ENCODE measurements around the gene SYT2.

Gene SYT2

GRCh38 chr1:202597090-202597761, 113.0 kb downstream of the SYT2 start:
- no peaks in the 10 kb centered on the region for H4K20me1 ChIP-seq (ENCODE audit: control insufficient read depth, insufficient read depth, low read depth, low read length)
- no peaks in the 10 kb centered on the region for H3K9me2 ChIP-seq (replicated peaks; ENCODE audit: control insufficient read depth, low read length)
- H3K4me2 ChIP-seq (ENCODE audit: low read length): no peak overlapping the region
- no peak overlapping the region for H3K27ac ChIP-seq (ENCODE audit: low read depth, low read length)
- no peak for TF ChIP-seq EZH2phosphoT487 (IDR thresholded peaks at IDR 0.05; ENCODE audit: borderline replicate concordance, low read length)
- no peak for TF ChIP-seq CTCF (IDR thresholded peaks at IDR 0.05; ENCODE audit: low read depth, low read length, poor library complexity, severe bottlenecking)
- H3K27me3 ChIP-seq (ENCODE audit: control insufficient read depth, low read length): peaks cover 26% of the 10 kb centered on the region
- H3F3A ChIP-seq (ENCODE audit: control insufficient read depth, insufficient read depth): no peaks in the 10 kb centered on the region
- peaks cover 8% of the 10 kb centered on the region for H3K4me1 ChIP-seq (ENCODE audit: control insufficient read depth, low read length)
- H3K79me2 ChIP-seq (ENCODE audit: control insufficient read depth, low read length): no peaks in the 10 kb centered on the region
- H3K36me3 ChIP-seq (ENCODE audit: control insufficient read depth, low read length): no peaks in the 10 kb centered on the region
- H3K4me3 ChIP-seq (ENCODE audit: low read length): no peak overlapping the region
- no peaks in the 10 kb centered on the region for H3K9me3 ChIP-seq (ENCODE audit: control insufficient read depth, insufficient read depth, low read length)

DNA sequence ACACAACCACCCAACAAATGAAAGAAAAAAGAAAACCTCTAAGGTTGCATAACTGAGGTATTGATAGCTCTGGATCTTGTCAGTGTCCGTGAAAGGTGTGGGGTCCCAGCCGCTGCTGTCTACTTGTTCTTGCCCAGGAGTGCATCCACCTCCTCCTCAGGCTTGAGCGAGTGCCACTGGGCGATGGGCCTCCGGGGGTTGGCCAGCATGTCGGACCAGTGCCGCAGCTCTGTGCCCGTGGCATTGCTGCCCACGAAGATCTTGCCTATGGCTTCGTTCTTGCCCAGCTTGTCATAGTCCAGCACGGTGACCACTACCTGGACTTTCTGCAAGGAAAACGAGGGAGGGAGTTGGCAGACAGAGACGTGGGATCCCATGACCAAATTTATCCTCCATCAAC, 113.6 kb downstream of the SYT2 start:
- TF ChIP-seq EZH2phosphoT487 (IDR thresholded peaks at IDR 0.05; ENCODE audit: borderline replicate concordance, low read length) (no peak), CTCF (IDR thresholded peaks at IDR 0.05; ENCODE audit: low read depth, low read length, poor library complexity, severe bottlenecking) (no peak)
- no peaks in the 10 kb centered on the region for H4K20me1 ChIP-seq (ENCODE audit: control insufficient read depth, insufficient read depth, low read depth, low read length)
- H3K79me2 ChIP-seq (ENCODE audit: control insufficient read depth, low read length): no peaks in the 10 kb centered on the region
- H3K9me3 ChIP-seq (ENCODE audit: control insufficient read depth, insufficient read depth, low read length): no peaks in the 10 kb centered on the region
- H3K9me2 ChIP-seq (replicated peaks; ENCODE audit: control insufficient read depth, low read length): no peaks in the 10 kb centered on the region
- no peak overlapping the region for H3K4me2 ChIP-seq (ENCODE audit: low read length)
- no peak overlapping the region for H3K4me3 ChIP-seq (ENCODE audit: low read length)
- no peaks in the 10 kb centered on the region for H3F3A ChIP-seq (ENCODE audit: control insufficient read depth, insufficient read depth)
- H3K27ac ChIP-seq (ENCODE audit: low read depth, low read length): no peak overlapping the region
- H3K4me1 ChIP-seq (ENCODE audit: control insufficient read depth, low read length): peaks cover 8% of the 10 kb centered on the region
- no peaks in the 10 kb centered on the region for H3K36me3 ChIP-seq (ENCODE audit: control insufficient read depth, low read length)
- peaks cover 26% of the 10 kb centered on the region for H3K27me3 ChIP-seq (ENCODE audit: control insufficient read depth, low read length)

DNA sequence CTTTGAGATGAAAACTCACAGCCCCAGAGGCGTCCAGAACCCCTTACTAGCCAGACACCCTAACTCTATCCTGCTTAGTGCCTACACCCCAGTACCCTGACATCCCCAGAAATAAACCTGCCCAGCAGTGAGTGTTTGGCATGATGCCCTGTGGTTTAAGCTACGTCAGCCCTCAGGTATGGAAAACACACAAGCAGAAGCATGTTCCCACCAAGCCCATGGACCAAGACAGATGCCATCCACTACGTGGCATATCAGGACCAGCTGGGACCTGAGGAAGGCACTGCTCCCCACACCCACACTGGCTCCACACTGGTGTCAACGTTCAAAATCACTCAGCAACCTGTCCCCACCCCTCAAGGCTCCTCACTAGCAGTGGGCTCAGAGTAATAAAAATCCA, 116.4 kb downstream of the SYT2 start:
- Histone ChIP-seq H3K36me3 (ENCODE audit: control insufficient read depth, low read length) (no peaks in the 10 kb centered on the region), H3K27ac (ENCODE audit: low read depth, low read length) (no peak overlapping the region), H3K9me2 (replicated peaks; ENCODE audit: control insufficient read depth, low read length) (no peaks in the 10 kb centered on the region), H3K4me1 (ENCODE audit: control insufficient read depth, low read length) (peaks cover 17% of the 10 kb centered on the region), H3K27me3 (ENCODE audit: control insufficient read depth, low read length) (peaks cover 9% of the 10 kb centered on the region), H3F3A (ENCODE audit: control insufficient read depth, insufficient read depth) (no peaks in the 10 kb centered on the region), H3K4me2 (ENCODE audit: low read length) (no peak overlapping the region), H3K79me2 (ENCODE audit: control insufficient read depth, low read length) (no peaks in the 10 kb centered on the region), H4K20me1 (ENCODE audit: control insufficient read depth, insufficient read depth, low read depth, low read length) (no peaks in the 10 kb centered on the region), H3K9me3 (ENCODE audit: control insufficient read depth, insufficient read depth, low read length) (no peaks in the 10 kb centered on the region), H3K4me3 (ENCODE audit: low read length) (no peak overlapping the region)
- TF ChIP-seq EZH2phosphoT487 (IDR thresholded peaks at IDR 0.05; ENCODE audit: borderline replicate concordance, low read length) (no peak), CTCF (IDR thresholded peaks at IDR 0.05; ENCODE audit: low read depth, low read length, poor library complexity, severe bottlenecking) (no peak)

Measured in DOHH2 (cell line).